D341Med (cell line): ENCODE data around the gene GRM3.

Experiments used
- DNase-seq: peaks from one replicate; pipeline ENCODE4 v3.0.0; 2012; ENCODE audit warnings: low spot score

GRM3 gene

GRCh38 chr7:86692755-86693154, 49.0 kb downstream of the GRM3 start:
- DNase-seq: no peak

DNA sequence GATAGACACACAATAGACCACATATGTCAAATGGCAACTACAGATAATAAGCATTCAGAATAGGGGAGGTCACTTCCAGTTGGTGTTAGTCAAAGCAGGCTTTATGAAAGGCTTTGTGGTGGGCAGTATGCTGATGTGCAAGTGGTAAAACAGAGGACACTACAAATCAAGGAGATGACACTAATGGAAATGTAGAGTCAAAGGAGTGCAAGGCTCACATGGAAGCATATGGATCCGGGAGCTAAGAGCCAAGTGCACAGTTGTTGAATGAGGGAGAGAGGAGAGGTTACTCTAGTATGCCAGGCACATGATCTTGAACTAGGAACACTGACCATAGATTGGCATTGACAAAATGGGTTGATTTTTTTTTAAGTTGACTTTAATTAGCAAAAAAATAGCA, 62.7 kb downstream of the GRM3 start:
- no peak for DNase-seq

GRCh38 chr7:86708031-86708680, 64.4 kb downstream of the GRM3 start:
- peak; percentile 26 for DNase-seq

- DNase-seq: no peak
These were observed 76.6 kb downstream of the GRM3 start for GRCh38 chr7:86720306-86720705.

GRCh38 chr7:86733783-86734182, 90.1 kb downstream of the GRM3 start:
- no peak for DNase-seq

DNA sequence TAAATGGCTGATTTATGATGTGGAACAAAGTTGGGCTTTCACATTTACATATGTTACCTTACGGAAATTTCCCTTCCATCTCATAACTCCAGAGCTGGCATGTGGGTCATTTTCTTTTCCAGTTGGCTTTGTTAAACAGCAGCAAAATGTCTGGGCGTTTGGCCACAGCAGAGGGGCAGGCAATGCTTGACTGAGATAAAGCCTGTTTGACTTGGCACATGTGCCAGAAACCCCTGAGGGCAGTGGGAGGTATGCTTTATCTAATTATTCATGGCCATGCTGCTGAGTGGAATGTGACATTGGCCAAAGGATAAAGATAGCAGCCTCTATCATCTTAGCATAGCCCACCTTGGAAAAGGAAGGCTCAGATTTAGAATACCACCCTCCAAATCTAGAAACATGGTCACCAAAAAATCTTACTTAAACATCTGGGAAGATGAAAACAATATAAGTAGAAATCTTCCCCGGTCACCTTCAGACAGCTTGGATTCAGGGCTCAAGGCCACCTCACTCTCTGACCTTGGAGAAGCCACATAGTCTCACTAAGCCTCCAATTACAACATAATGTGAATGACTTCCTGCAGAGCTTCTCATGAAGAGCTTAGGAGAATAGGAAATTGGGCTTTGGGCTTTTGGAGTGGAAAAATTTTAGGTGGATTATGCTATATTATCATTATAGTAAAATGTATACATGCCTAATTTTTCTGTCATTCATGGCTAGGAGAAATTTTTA, 101.5 kb downstream of the GRM3 start:
- no peak for DNase-seq

DNA sequence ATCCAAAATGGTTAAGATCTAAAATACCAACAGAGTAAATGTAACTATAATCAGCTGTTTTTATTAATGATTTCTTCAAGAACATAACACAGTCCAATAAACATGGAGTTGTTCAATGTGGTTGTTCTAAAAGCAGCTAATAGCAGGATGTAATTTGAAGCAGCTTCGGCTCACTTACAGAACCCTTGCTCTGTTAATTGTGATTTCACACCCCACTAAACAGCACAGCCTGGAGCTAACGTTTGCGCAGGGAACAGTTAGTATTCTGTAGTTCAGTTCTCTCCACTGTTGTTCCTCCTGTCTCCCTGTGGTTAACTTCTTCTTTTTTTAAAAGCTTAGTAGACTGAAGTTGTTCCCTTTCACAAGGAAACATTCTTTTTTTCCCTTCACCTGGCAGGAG, 104.0 kb downstream of the GRM3 start:
- DNase-seq: no peak

GRCh38 chr7:86748201-86748600, 104.5 kb downstream of the GRM3 start:
- no peak for DNase-seq

DNA sequence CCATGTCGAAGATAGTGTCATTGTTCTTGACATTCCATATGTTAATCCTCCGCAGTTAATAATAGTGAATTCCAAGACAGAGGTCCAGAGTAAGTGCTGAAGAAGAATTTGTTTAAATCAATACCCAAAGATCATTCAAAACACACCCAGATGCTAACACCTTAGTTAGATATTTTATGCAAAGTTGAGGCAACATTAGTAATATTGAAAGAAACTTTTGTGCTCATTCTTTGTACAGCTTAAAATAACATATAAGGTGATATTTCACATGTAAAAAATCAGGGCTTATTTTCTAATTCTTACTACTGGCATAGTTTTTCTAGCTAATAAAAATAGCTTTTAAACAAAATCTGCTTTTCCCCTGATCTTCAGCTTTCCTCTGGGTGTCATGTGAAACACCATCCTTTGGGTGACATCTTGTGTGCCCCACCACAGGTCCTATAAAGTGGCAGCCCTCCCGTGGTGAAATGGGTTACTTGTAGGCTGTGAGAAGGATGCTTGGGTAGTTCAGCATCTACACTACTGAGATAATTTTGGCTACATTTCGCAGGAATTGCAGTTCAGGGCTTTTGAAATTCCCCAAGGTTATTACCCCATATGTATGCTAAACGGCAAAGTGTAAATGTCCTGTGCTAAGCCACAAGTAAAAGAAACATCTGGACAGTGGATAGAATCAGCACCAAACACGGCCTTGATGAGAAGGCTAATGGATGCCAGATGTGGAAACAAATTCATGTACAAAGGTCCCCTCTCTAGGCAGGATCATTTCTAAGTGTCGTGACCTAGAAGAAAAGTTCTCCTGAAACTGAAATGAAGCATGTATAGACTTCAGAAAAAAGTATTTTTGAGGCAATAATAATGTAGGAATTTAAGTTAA, 105.4 kb downstream of the GRM3 start:
- no peak for DNase-seq

DNA sequence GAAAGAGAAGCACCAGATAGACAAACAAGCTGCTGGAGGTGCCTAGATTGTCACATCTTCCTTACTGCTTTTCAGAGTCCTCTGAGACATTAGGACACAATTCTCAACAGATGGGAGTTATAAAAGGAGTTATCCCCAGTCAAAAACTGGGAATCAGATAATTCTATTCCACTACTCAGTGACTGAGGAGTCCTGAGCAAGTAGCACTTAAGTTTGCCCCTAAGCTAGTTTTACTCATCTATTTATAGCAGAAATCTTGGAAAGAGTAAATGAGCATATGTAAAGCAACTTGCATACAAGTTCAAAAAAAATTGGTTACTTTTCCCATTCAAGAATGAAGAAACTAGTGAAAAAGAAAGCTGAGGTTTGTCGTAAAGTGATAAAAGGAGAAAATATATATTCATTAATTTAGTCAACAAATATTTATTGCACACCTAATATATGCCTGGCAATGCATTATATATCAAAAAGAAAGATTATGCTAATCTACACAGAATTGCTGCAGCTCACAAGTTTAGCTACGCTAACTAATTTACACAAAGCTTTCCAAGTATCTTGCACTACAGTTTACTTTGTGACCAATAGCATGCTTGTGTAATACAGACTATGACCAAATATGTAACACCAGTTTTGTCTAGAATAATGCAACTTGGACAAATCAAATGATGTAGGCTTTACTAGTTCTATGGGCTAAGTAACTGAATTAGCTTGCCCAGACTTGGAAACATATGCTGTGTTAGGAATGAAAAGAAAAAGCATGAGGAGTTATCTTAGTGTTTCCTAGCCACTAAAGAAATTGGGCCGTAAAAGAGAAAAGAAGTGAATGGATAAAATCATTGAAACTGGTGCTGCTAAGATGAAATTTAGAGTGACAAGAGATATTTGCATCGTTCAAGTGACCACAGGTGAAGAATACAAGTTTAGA, 106.3 kb downstream of the GRM3 start:
- DNase-seq: no peak

DNA sequence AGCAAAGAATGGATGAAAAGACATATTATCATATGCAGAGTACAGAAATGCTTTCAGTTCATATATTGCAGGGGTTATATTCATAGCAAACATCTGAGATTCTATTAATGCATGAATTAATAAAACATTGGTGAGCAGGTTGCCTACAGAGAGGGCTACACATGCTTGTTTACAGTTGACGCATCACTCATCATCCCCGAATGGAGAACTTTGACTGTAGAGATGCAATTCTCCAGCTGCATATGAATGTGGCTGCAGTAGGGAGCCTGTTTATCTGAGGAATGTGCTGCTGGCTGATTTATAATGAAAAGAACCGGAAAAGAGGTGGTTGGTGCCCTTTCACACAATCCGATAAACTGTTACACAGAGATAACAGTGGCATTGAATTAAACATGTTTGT, 116.5 kb downstream of the GRM3 start:
- no peak for DNase-seq

GRCh38 chr7:86762129-86762528, 118.4 kb downstream of the GRM3 start:
- no peak for DNase-seq

GRCh38 chr7:86765931-86766330, 122.2 kb downstream of the GRM3 start:
- no peak for DNase-seq

- no peak for DNase-seq
These were observed 124.7 kb downstream of the GRM3 start for GRCh38 chr7:86768394-86768793.

DNA sequence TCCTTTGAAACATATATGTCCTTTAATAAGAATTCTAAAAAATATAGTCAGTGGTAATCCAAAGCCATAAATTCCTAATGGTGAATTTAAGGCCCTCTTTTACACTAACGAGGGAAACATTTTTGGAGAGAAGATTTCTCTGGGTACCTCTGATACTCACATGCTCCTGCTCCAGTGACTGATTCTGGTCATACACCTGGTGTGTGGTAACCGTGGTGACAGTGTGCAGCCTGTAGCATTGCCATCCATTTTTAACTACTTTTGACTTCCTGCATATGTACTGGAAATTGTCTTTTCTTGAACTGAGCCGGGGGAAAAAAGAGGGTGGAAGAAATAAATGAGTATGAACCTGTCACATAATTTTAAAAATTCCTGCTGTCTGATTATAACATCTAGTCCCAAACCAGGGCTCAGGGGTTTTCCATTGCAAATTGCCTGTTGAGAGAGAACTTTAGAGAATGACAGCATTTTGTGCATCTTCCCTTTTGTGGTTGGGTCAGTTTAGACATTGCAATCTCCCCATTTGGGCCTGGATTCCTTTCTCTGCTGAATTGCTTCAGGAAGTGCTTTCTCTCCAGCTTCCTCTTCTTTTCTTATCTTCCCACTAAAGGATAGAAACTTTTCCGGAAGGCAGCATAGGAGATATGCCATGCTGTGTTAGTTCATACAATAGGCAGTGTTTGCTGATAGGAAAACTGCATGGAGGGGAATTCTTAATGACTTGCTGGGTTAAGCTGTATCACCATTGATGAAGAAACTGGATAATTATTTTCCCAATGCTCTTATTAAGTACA, 125.5 kb downstream of the GRM3 start:
- no peak for DNase-seq

GRCh38 chr7:86773309-86773708, 129.6 kb downstream of the GRM3 start:
- no peak for DNase-seq

DNA sequence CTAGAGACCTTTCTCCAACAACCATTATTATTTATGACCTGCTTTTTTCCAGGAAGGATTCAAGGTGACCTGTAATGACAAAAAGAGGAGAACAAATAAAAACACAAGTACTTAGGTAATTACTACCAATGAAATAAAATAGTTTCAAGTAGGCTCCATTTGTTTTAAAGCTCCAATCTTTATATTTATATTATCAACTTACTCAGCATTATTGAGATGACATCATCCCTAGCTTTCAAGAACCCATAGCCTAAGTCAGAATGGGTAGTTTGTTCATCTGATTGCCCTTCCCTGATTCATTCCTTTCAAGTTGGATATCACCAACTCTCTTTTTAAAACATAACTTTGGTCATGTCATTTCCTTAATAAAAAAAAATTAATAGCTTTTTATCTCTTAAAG, 131.5 kb downstream of the GRM3 start:
- no peak for DNase-seq

DNA sequence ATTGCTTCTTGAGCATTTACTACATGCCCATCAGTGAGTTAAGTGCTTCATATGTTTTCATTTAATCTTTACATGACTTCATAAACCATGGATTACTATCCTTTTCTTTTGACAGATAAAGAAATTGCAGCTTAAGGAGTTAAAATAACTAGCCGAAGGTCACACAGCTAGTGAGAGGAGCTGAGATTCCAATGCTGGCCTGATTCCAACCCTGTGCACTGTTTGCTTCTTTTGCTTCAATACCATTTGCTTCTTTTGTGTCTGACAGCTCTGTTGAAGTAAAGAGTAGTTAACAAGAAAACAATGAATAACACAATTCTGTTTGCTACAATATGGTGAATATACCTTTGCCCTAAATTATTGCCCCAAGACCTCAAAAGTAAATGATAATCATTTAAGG, 132.4 kb downstream of the GRM3 start:
- no peak for DNase-seq

- DNase-seq: no peak
These were observed 134.6 kb downstream of the GRM3 start for GRCh38 chr7:86778271-86778670.

DNA sequence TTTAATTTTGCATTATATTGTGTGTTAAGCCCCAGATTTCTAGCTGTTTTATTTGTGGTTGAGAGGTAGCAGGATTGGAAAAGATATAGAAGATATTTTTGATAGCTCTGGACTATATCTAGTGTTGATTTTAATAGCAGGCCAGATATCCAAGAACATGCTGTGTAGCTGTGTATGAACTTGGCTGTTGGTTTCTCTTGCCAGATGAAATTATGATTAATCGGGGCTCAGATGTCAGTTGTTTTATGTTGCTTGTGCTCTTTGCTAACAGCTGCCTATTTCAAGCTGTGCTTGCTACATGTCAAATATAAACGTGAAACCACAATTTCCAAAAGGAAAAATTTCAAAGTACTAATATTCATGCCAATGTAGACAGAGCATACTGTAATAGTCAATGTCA, 141.1 kb downstream of the GRM3 start:
- no peak for DNase-seq

DNA sequence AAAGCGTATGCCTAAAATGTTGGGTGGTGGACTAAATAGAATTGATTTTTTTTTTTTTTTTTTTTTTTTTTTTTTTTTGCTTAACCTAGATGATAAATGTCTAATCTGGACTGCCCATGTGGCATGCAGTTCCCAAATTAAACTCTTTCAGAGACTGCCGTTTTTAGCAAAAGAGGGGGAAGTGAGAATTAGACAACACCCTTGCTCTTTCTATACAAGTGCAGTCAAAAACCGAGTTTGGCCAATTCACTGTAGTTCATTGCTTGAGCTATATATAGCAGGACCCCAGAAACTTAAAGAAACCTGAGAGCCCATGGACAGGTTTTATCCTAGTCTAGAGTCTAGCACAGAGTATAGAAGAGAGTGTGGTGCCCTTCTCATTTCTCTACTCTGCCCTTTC, 141.9 kb downstream of the GRM3 start:
- no peak for DNase-seq
